Caco-2 (cell line): ENCODE measurements around the gene RAF1. TPM values are rescaled to one million over a fixed set of nuclear protein-coding genes. Genes with fewer than 3 reads are reported as not detected.
A peak's percentile ranks its signal among the peaks of the same experiment; 100 is the strongest.

Experiments used
- BruUV-seq: library from RNA; stranded (reverse); fragments of 400-500 nt; replicated peaks from 2 replicates; lab custom pipeline; 2021; lab: Mats Ljungman, UMichigan
- CTCF ChIA-PET: fragments of 300-600 bp; sonication (Branson Sonifier 250); formaldehyde crosslinking; loops from one replicate; lab custom pipeline; 2022; ENCODE audit warnings: antibody characterized with exemption; lab: Charles Lee
- POLR2A ChIA-PET: fragments of 300-600 bp; sonication (Branson Sonifier 250); formaldehyde crosslinking; loops from one replicate; lab custom pipeline; 2022; ENCODE audit warnings: antibody characterized with exemption; lab: Charles Lee
- DNase-seq, 2 experiments: peaks; one replicate each; pipeline versions ENCODE4 v3.0.0 to v3.0.0-alpha.2; 2020 to 2022
- H3K27me3 ChIP-seq: replicated peaks from 2 replicates; pipeline ENCODE4 v1.6.0; 2011; ENCODE audit warnings: low read length; ENCODE audit not compliant: control insufficient read depth, insufficient read depth
- H3K36me3 ChIP-seq: 2 replicates; pipeline ENCODE4 v1.5.1; 2011; ENCODE audit warnings: low read length; ENCODE audit not compliant: control insufficient read depth, insufficient read depth
- H3K4me1 ChIP-seq: fragments of 250-450 bp; sonication (Bioruptor Pico); 2 replicates; pipeline ENCODE4 v1.5.1; 2020; ENCODE audit warnings: mild to moderate bottlenecking
- H3K4me3 ChIP-seq: 2 replicates; pipeline ENCODE4 v1.5.1; 2011; ENCODE audit warnings: low read depth, mild to moderate bottlenecking, control low read depth, low read length
- H3K9me3 ChIP-seq: fragments of 250-450 bp; sonication (Bioruptor Pico); 2 replicates; pipeline ENCODE4 v1.5.1; 2020; ENCODE audit warnings: mild to moderate bottlenecking, moderate library complexity
- H3K27ac Mint-ChIP-seq: one replicate; pipeline ENCODE4 v1.8.0; 2022; ENCODE audit warnings: mixed read lengths; ENCODE audit not compliant: unreplicated experiment
- H3K27me3 Mint-ChIP-seq: one replicate; pipeline ENCODE4 v1.8.0; 2022; ENCODE audit warnings: mixed read lengths; ENCODE audit not compliant: insufficient read depth, unreplicated experiment
- H3K36me3 Mint-ChIP-seq: one replicate; pipeline ENCODE4 v1.8.0; 2022; ENCODE audit warnings: mild to moderate bottlenecking, mixed read lengths; ENCODE audit not compliant: insufficient read depth, unreplicated experiment
- H3K4me1 Mint-ChIP-seq: one replicate; pipeline ENCODE4 v1.8.0; 2022; ENCODE audit warnings: low read depth, mixed read lengths; ENCODE audit not compliant: unreplicated experiment
- H3K4me3 Mint-ChIP-seq: one replicate; pipeline ENCODE4 v1.8.0; 2022; ENCODE audit warnings: mild to moderate bottlenecking, moderate library complexity, mixed read lengths; ENCODE audit not compliant: unreplicated experiment
- H3K9me3 Mint-ChIP-seq: one replicate; pipeline ENCODE4 v1.8.0; 2022; ENCODE audit warnings: mixed read lengths; ENCODE audit not compliant: unreplicated experiment
- CTCF ChIP-seq, 2 experiments: fragments of 200-600 bp in 1 of 2; IDR thresholded peaks; 1 replicate in 1 of 2; 2 replicates in 1 of 2; pipeline versions ENCODE4 v1.5.1 to v1.8.0; 2011 to 2022; ENCODE audit warnings: antibody characterized with exemption in 1 of 2, control low read depth in 1 of 2, inconsistent platforms in 1 of 2, low read depth in 1 of 2, low read length in 1 of 2, mild to moderate bottlenecking in 1 of 2, moderate library complexity in 1 of 2; ENCODE audit not compliant: insufficient read depth in 1 of 2, severe bottlenecking in 1 of 2, unreplicated experiment in 1 of 2
- intact Hi-C: fragments of 100-400 bp; cut with micrococcal nuclease; formaldehyde crosslinking; loops from one replicate; pipeline ENCODE4 v1.10.0; 2022; ENCODE audit not compliant: unreplicated experiment
- total RNA-seq: library from RNA; stranded (reverse); gene quantifications from 2 replicates; pipeline ENCODE4 v1.2.3, GENCODE V29; 2022

The RAF1 gene
- total RNA-seq, 1 experiment from 2014 or later, result 93.6 TPM

- H3K27me3 Mint-ChIP-seq, result no peaks in the 10 kb centered on the region
- no peaks in the 10 kb centered on the region for H3K9me3 Mint-ChIP-seq
- peaks cover 3% of the 10 kb centered on the region for H3K36me3 Mint-ChIP-seq
- H3K9me3 ChIP-seq, result no peaks in the 10 kb centered on the region
- no peaks in the 10 kb centered on the region for H3K4me1 ChIP-seq
- ChIA-PET CTCF (interaction anchor here (1.1 kb wide), 1 partner anchor 406 kb away, joined by 3 read pairs; no protein-coding TSS in a partner anchor), POLR2A (interaction anchor here (0.6 kb wide), 1 partner anchor 257 kb away, joined by 4 read pairs; no protein-coding TSS in a partner anchor)
- H3K4me3 Mint-ChIP-seq, result no peak overlapping the region
- intact Hi-C loops, result no loop called here
- no peak overlapping the region for H3K4me3 ChIP-seq
- no peaks in the 10 kb centered on the region for H3K27me3 ChIP-seq
- no peaks in the 10 kb centered on the region for H3K36me3 ChIP-seq
- BruUV-seq, result no TSS peak
- peak in 1 of 2 experiments; percentile 15 for TF ChIP-seq CTCF (IDR thresholded peaks at IDR 0.05; ENCODE audit: insufficient read depth in 1 of 2, low read depth in 1 of 2, low read length in 1 of 2, severe bottlenecking in 1 of 2, unreplicated experiment in 1 of 2)
- H3K27ac Mint-ChIP-seq, result no peak overlapping the region
- H3K4me1 Mint-ChIP-seq, result no peaks in the 10 kb centered on the region
- no peak for DNase-seq
Observed at GRCh38 chr3:12541625-12542024, 122.3 kb downstream of the RAF1 start.

GRCh38 chr3:12536423-12536822, 127.5 kb downstream of the RAF1 start:
- Histone ChIP-seq H3K4me3 (no peak overlapping the region), H3K4me1 (no peaks in the 10 kb centered on the region), H3K36me3 (peaks cover 1% of the 10 kb centered on the region; the same call in 1 of the 2 replicates), H3K27me3 (no peaks in the 10 kb centered on the region), H3K9me3 (no peaks in the 10 kb centered on the region)
- no peak for DNase-seq
- ChIA-PET POLR2A (no interaction called here), CTCF (no interaction called here)
- Mint-ChIP-seq H3K27me3 (no peaks in the 10 kb centered on the region), H3K4me1 (no peaks in the 10 kb centered on the region), H3K9me3 (no peaks in the 10 kb centered on the region), H3K36me3 (peaks cover 10% of the 10 kb centered on the region), H3K27ac (no peak overlapping the region), H3K4me3 (no peak overlapping the region)
- peak; percentile 14 to 34 for TF ChIP-seq CTCF (IDR thresholded peaks at IDR 0.05; ENCODE audit: insufficient read depth in 1 of 2, low read depth in 1 of 2, low read length in 1 of 2, severe bottlenecking in 1 of 2, unreplicated experiment in 1 of 2)
- BruUV-seq, result no TSS peak
- intact Hi-C loops, result no loop called here

Other genes starting within 250 kb of the RAF1 start
- 18.3 and 19.6 TPM in 2 replicates for gene TSEN2, start 179.6 kb downstream of the RAF1 start, total RNA-seq
- 1.6 and 1.7 TPM in 2 replicates for gene MKRN2OS, start 118.6 kb downstream of the RAF1 start, total RNA-seq
- 22.4 and 25.2 TPM in 2 replicates for gene MKRN2, start 107.0 kb downstream of the RAF1 start, total RNA-seq
- gene TMEM40, start 95.1 kb upstream of the RAF1 start, total RNA-seq, result 0.86 and 1.0 TPM in 2 replicates
- gene CAND2, start 132.6 kb upstream of the RAF1 start, total RNA-seq, result not detected in 2 replicates
- gene RPL32, start 177.4 kb upstream of the RAF1 start, total RNA-seq, result 1,713 and 1,899 TPM in 2 replicates